ENCODE results near the gene TEX22. TPM values are rescaled to one million over a fixed set of nuclear protein-coding genes. Genes with fewer than 3 reads are reported as not detected.

TEX22 gene
- total RNA-seq, 1 donor from 2014 or later: not detected

GRCh38 chr14:105353136-105353535 lies 45.2 kb upstream of the TEX22 start:
- peaks cover 2% of the 10 kb centered on the region for H3K9me3 Mint-ChIP-seq
- no peak overlapping the region for H3K4me3 Mint-ChIP-seq
- Histone ChIP-seq H3K79me2 (ENCODE audit: low read depth) (no peaks in the 10 kb centered on the region), H2AFZ (replicated peaks) (no peak overlapping the region), H3F3A (ENCODE audit: low read depth) (peaks cover 20% of the 10 kb centered on the region), H4K20me1 (ENCODE audit: low read depth) (peaks cover 35% of the 10 kb centered on the region), H3K27me3 (no peaks in the 10 kb centered on the region), H3K9me3 (ENCODE audit: low read depth) (no peaks in the 10 kb centered on the region), H3K4me2 (no peak overlapping the region), H3K27ac (no peak overlapping the region), H3K4me3 (no peak overlapping the region), H3K4me1 (peaks cover 10% of the 10 kb centered on the region), H3K36me3 (no peaks in the 10 kb centered on the region), H3K9ac (no peak overlapping the region)
- H3K4me1 Mint-ChIP-seq: peaks cover 15% of the 10 kb centered on the region
- DNase-seq (ENCODE audit: low spot score): no peak
- no peaks in the 10 kb centered on the region for H3K36me3 Mint-ChIP-seq
- no peak overlapping the region for H3K27ac Mint-ChIP-seq
- TF ChIP-seq EZH2 (IDR thresholded peaks at IDR 0.05): no peak
- TF ChIP-seq EZH2phosphoT487 (IDR thresholded peaks at IDR 0.05): no peak
- no peak for TF ChIP-seq CTCF (IDR thresholded peaks at IDR 0.05)
- peaks cover 4% of the 10 kb centered on the region for H3K27me3 Mint-ChIP-seq (ENCODE audit: insufficient read depth, low read depth)

GRCh38 chr14:105354541-105354940 lies 43.8 kb upstream of the TEX22 start:
- Histone ChIP-seq H3F3A (ENCODE audit: low read depth) (peaks cover 20% of the 10 kb centered on the region), H3K79me2 (ENCODE audit: low read depth) (no peaks in the 10 kb centered on the region), H3K4me2 (no peak overlapping the region), H3K4me1 (peaks cover 10% of the 10 kb centered on the region), H3K4me3 (no peak overlapping the region), H3K27ac (no peak overlapping the region), H3K27me3 (no peaks in the 10 kb centered on the region), H3K9me3 (ENCODE audit: low read depth) (no peaks in the 10 kb centered on the region), H4K20me1 (ENCODE audit: low read depth) (peaks cover 32% of the 10 kb centered on the region), H3K36me3 (no peaks in the 10 kb centered on the region), H3K9ac (no peak overlapping the region), H2AFZ (replicated peaks) (no peak overlapping the region)
- Mint-ChIP-seq H3K4me3 (no peak overlapping the region), H3K9me3 (peaks cover 2% of the 10 kb centered on the region), H3K36me3 (peaks cover 4% of the 10 kb centered on the region), H3K27ac (no peak overlapping the region), H3K27me3 (ENCODE audit: insufficient read depth, low read depth) (peaks cover 7% of the 10 kb centered on the region), H3K4me1 (peaks cover 18% of the 10 kb centered on the region)
- TF ChIP-seq EZH2 (IDR thresholded peaks at IDR 0.05) (no peak), CTCF (IDR thresholded peaks at IDR 0.05) (no peak)
- no peak for DNase-seq (ENCODE audit: low spot score)

GRCh38 chr14:105355049-105355575 lies 43.2 kb upstream of the TEX22 start:
- peaks cover 18% of the 10 kb centered on the region for H3K4me1 Mint-ChIP-seq
- H3K27ac Mint-ChIP-seq: no peak overlapping the region
- H3K36me3 Mint-ChIP-seq: peaks cover 4% of the 10 kb centered on the region

More at GRCh38 chr14:105355049-105355575, 43.2 kb upstream of the TEX22 start:
- Histone ChIP-seq H3K27ac (no peak overlapping the region), H3K9ac (no peak overlapping the region), H3K27me3 (no peaks in the 10 kb centered on the region), H3K36me3 (no peaks in the 10 kb centered on the region), H2AFZ (replicated peaks) (no peak overlapping the region), H3F3A (ENCODE audit: low read depth) (peaks cover 20% of the 10 kb centered on the region), H3K4me3 (no peak overlapping the region), H3K4me2 (no peak overlapping the region), H3K79me2 (ENCODE audit: low read depth) (no peaks in the 10 kb centered on the region), H3K9me3 (ENCODE audit: low read depth) (no peaks in the 10 kb centered on the region), H4K20me1 (ENCODE audit: low read depth) (peaks cover 32% of the 10 kb centered on the region), H3K4me1 (peaks cover 10% of the 10 kb centered on the region)
- Mint-ChIP-seq H3K27me3 (ENCODE audit: insufficient read depth, low read depth) (peaks cover 7% of the 10 kb centered on the region), H3K9me3 (peaks cover 2% of the 10 kb centered on the region), H3K4me3 (no peak overlapping the region)
- no peak for TF ChIP-seq CTCF (IDR thresholded peaks at IDR 0.05)
- TF ChIP-seq EZH2 (IDR thresholded peaks at IDR 0.05): no peak
- no peak for TF ChIP-seq EZH2phosphoT487 (IDR thresholded peaks at IDR 0.05)
- DNase-seq (ENCODE audit: low spot score): no peak

Measured in neural progenitor cell (in vitro differentiated cells).